ENCODE results near the gene TOGARAM2. TPM values are rescaled to one million over a fixed set of nuclear protein-coding genes. Genes with fewer than 3 reads are reported as not detected.

TOGARAM2 gene
- total RNA-seq, 1 donor from 2014 or later: 6.4 TPM

GRCh38 chr2:29017716-29018435, 36.8 kb downstream of the TOGARAM2 start:
- intact Hi-C loops (cut with micrococcal nuclease): loop anchor here (10.0 kb wide), 1 partner anchor 1127 kb away; the partner anchor contains the start of gene YPEL5

- intact Hi-C loops (cut with micrococcal nuclease): no loop called here
These were observed 40.8 kb downstream of the TOGARAM2 start for GRCh38 chr2:29021886-29022285.

DNA sequence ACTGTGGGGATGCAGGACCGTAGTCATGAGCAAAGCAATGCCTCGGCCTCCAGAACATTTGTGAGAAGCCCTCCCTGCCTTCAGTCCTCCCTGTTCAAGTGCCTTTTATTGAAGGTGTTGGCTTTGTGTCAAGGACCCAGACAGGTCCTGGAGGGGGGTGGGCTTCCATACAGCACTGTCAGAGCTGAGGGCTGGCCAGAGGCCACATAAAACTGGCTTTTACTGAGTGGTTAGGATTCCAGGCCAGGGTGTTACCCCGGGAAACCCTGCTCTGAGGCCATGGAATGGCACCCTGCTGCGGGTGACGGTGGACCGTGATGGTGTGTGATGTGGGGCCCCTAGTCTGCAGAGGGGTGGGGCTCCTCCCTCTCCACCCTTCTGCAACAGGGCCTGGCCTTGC, 41.6 kb downstream of the TOGARAM2 start:
- intact Hi-C loops (cut with micrococcal nuclease): no loop called here

GRCh38 chr2:29023188-29023587, 42.1 kb downstream of the TOGARAM2 start:
- intact Hi-C loops (cut with micrococcal nuclease): no loop called here

- intact Hi-C loops (cut with micrococcal nuclease): no loop called here
These were observed 43.9 kb downstream of the TOGARAM2 start for GRCh38 chr2:29024882-29025430.

- intact Hi-C loops (cut with micrococcal nuclease): no loop called here
These were observed 44.6 kb downstream of the TOGARAM2 start for GRCh38 chr2:29025711-29026110.

- intact Hi-C loops (cut with micrococcal nuclease): no loop called here
These were observed 49.9 kb downstream of the TOGARAM2 start for GRCh38 chr2:29031046-29031445.

GRCh38 chr2:29032189-29032588, 51.1 kb downstream of the TOGARAM2 start:
- intact Hi-C loops (cut with micrococcal nuclease): no loop called here

DNA sequence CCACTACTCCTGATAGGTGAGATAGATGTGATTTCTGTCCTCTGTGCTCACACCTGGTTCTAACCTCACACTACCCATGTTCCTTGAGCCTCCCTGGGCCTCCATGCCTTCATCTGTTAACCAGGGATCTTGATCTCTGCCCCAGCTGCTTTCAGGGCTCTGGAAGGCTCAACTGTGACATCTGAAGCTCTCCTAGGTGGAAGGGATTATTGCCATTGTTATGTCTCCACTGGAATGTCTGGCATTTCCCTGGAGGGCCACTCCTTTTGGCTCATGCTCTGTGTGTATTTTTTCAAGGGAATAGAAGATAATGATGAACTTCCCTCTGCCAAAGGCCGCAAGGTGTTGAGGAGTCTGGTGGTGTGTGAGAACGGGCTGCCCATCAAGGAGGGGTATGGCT, 52.1 kb downstream of the TOGARAM2 start:
- intact Hi-C loops (cut with micrococcal nuclease): no loop called here

- intact Hi-C loops (cut with micrococcal nuclease): no loop called here
These were observed 52.6 kb downstream of the TOGARAM2 start for GRCh38 chr2:29033656-29034055.

- intact Hi-C loops (cut with micrococcal nuclease): no loop called here
These were observed 54.1 kb downstream of the TOGARAM2 start for GRCh38 chr2:29035016-29035745.

DNA sequence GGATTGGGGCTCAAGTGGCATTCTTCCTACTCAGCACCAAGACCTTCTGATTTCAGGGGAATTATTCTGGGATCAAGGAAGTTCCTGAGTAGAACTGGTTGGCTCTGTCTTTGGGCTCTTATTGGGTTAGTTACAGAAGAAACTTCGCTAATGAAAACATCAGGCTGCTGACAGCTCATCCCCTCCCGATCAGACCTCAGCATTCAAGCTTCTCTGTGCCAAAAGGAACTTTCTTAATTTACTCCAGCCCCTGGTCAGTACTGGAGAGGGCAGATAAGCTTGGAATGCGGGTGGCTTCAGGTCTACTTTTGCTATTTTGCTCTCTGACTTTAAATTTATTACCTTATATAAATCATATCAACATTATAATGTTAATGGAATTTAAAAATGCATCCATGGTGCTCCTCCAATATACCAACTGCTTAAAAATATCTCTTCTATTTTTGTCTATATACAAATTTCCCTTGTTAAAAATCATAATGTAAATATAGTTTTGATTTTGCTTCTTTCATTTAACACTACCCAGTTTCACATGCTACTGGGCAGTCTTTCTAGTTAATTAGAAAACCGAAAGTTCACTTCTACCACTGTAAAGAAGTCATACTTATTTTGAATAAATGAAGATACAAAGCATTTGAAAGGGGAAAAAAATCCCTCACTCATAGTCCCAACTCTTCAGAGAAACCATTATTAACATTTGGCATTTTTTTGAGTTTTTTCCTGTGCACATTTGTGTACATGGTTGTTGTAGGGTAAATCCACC, 58.8 kb downstream of the TOGARAM2 start:
- intact Hi-C loops (cut with micrococcal nuclease): no loop called here

DNA sequence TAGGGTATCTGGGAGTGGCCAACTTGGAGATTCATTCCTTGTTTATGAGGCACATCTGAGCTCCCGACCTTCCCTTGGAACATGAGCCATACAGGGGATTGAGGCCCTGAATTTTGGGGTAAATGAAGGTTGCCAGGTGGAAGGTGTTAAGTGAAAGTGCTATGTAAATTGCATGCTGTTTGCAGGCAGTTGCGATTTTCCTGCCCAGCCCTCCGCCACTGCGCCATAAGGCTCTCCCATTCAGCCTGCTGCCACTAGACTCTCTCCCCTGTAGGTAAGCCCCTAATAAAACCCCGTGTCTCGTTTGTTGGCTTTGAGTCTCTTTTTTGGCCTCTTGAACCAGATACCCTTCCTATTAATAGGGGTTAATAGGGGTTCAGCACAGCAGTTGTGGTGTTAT, 59.5 kb downstream of the TOGARAM2 start:
- intact Hi-C loops (cut with micrococcal nuclease): no loop called here

DNA sequence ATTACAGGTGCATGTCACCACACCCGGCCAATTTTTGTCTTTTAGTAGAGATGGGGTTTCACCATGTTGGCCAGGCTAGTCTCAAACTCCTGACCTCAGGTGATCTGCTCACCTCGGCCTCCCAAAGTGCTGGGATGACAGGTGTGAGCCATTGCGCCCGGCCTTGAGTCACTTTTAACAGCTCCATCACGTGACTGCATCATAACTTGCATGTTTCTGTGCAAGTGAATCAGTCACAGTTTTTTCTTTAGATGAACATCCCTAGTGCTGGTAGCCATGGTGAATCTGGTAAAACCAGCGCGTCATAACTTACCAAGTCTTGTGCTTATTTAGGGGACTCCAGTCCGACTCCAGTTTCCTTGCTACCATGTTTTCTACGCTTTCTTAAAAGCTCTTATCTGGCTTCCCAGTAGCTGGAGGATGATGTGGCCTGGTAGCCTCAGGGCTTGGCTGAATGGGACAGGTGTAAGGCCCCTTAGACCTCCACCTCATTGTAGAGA, 60.1 kb downstream of the TOGARAM2 start:
- intact Hi-C loops (cut with micrococcal nuclease): no loop called here

DNA sequence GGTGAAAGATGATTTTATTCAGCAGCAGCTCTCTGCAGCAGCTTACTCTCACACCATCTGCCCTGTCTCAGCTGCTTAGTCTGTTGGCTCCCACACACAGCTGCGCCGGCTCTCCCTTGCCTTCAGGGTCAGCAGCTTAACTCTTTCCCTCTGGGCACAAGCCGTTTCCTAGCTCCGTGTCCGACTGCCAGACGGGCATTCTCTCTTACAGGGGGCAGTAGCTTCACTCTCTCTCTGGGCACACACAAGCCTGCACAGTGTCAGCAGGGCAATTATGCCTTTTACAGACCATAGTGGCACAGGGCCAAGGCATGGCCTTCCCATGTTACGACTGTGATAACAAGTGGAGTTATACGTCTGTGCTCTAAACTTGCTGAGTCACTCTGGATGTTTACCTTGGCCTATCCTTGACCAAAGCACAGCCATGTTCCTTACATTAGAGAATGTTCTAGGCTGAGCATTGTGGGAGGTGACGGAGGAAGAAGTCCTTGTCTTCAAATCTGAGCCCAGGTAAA, 61.5 kb downstream of the TOGARAM2 start:
- intact Hi-C loops (cut with micrococcal nuclease): no loop called here

GRCh38 chr2:29044459-29044858, 63.4 kb downstream of the TOGARAM2 start:
- intact Hi-C loops (cut with micrococcal nuclease): no loop called here

DNA sequence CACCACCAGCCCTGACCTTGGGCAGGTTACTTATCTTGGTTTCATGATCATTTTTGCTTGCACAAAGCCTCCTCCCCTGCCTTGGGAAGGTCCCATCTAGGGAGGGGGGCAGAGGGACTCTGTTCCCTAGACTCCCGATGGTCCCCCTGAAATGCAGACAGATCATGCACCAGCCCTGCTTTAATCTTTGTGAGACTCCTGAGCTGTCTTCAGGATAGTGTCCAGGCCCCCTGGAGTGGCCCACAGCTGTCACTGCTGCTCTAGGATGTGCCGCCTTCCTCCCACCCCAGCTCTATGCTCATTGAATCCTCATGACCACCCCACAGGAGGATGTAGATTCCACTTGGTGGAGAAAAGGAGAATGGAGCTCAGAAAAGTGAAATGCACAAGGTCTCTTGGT, 65.2 kb downstream of the TOGARAM2 start:
- intact Hi-C loops (cut with micrococcal nuclease): no loop called here

GRCh38 chr2:29047083-29047845, 66.2 kb downstream of the TOGARAM2 start:
- intact Hi-C loops (cut with micrococcal nuclease): no loop called here

- intact Hi-C loops (cut with micrococcal nuclease): no loop called here
These were observed 69.5 kb downstream of the TOGARAM2 start for GRCh38 chr2:29050591-29050990.

- intact Hi-C loops (cut with micrococcal nuclease): no loop called here
These were observed 70.6 kb downstream of the TOGARAM2 start for GRCh38 chr2:29051730-29052129.

DNA sequence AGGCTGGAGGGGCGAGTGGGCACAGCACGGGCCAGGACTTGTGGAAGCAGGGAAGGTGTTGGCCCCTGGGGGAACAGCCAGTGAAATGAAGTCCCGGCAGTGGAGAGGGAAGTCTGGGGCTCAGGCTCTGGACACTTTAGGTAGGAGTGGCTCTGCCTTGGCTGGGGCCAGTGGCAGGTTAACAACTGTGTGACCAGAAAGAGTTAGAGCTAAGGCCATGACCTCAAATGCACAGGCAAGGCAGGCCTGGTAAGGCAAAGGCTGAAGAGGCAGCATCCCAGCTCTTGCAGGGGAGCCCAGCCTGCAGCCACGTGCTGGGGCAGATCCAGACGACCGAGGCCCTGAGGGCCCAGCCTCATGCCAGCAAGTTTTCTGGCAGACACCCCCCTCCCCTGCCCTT, 71.7 kb downstream of the TOGARAM2 start:
- intact Hi-C loops (cut with micrococcal nuclease): no loop called here

Measured in T-helper 1 cell treated with Interleukin-12 subunit alpha and Interleukin-12 subunit beta and Interleukin-4 antibody, amounts not matched to agents 30 ng/mL and 1 ng/mL, for 36 hours (primary cell).